ENCODE measurements around the gene RPL35.

DNA sequence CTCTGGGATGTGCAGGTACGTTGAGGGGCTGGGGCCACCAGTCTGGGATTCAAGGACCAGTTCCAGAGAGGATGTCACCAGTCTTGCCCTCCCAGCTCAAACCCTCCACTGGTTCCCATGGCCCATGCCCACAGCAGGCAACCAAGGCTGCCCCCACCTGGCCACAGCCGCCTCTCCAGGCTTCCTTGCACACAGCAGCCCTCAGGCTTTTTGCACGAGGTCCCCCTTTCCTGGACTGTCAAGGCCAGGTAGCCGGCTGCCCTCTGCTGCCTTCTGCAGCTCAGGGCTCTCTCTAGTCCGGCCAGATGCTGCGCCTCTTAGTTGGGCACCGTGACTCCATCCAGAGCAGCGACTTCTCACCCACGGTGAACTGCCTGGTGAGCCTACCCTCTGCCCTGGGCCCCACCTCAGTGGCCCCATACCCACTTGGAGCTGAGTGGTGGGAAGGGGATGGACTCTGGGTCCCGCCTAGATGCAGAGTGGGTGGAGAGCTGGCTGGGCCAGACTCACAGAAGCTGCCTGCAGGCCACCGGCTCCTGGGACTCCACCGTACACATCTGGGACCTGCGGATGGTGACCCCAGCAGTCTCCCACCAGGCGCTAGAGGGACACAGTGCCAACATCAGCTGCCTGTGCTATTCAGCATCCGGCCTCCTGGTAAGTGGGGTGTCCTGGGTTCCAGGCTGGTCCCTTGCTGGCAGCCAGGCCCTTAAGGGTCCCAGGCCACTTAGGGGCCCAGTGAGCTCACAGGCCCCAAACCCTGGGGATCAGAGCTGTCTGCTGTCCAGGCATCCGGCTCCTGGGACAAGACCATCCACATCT, 5.6 kb downstream of the RPL35 start:
- TF ChIP-seq, protein P1, sequence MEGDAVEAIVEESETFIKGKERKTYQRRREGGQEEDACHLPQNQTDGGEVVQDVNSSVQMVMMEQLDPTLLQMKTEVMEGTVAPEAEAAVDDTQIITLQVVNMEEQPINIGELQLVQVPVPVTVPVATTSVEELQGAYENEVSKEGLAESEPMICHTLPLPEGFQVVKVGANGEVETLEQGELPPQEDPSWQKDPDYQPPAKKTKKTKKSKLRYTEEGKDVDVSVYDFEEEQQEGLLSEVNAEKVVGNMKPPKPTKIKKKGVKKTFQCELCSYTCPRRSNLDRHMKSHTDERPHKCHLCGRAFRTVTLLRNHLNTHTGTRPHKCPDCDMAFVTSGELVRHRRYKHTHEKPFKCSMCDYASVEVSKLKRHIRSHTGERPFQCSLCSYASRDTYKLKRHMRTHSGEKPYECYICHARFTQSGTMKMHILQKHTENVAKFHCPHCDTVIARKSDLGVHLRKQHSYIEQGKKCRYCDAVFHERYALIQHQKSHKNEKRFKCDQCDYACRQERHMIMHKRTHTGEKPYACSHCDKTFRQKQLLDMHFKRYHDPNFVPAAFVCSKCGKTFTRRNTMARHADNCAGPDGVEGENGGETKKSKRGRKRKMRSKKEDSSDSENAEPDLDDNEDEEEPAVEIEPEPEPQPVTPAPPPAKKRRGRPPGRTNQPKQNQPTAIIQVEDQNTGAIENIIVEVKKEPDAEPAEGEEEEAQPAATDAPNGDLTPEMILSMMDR (conservative IDR thresholded peaks at IDR 0.05; ENCODE audit: low read depth, low read length): peak; percentile 52
- no peak for TF ChIP-seq EZH2 (IDR thresholded peaks at IDR 0.05; ENCODE audit: borderline replicate concordance, low read depth, low read length, poor library complexity, severe bottlenecking)

All from A673 (cell line).